NCI-H2029 (cell line): Measurements from ENCODE around the gene ACOT11.
A peak's percentile ranks its signal among the peaks of the same experiment; 100 is the strongest.
"Not testable (repeated sequence)": the region's sequence is repeated elsewhere in the genome, so short reads cannot be mapped to it uniquely, and the experiment has no call there.

Source experiments
- DNase-seq: peaks from one replicate; lab custom pipeline; 2025; lab: John Stamatoyannopoulos, UW

ACOT11 gene

DNA sequence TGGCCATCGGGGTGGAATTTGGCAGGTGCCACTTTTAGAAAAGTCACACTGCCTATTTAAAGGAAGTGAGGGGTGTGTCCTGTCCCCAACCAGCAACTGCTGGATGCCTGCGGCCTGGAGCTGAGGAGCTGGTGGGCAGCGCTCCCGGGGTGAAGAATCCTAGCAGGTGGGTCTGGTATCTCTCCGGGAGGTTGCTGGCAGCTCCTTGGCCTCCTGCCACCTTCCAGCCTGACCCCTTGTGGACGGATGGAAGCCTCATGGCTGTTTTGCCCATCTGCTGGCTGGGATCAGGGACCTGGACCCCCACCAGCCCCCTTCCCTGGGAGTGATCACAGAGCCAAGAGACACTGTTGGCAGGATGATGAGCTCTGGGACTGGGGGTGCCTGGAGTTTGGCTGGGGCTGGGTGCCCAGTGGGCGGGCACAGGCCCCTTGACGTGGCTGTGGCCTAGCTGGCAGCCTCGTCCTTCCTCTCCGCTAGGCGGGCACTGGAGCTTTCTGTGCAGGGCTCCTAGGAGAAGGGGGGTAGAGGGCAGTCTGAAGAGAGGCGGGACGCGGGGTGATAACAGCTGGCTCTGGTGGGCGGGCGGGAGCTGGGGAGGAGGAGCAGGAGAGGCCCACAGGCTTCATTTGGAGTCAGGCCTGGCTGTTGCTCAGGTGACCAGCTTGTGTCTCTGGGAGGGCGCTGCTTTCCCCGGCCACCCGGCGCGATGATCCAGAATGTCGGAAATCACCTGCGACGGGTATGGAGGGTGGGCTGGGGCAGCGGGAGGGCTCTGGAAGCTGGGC, at the start of gene ACOT11:
Gene ACOT11, plus strand, starts transcription at position 628 of the 788 bp plus-strand sequence. Its CDS starts 82 bp downstream, at position 710.
- peak; percentile 85 for DNase-seq

DNA sequence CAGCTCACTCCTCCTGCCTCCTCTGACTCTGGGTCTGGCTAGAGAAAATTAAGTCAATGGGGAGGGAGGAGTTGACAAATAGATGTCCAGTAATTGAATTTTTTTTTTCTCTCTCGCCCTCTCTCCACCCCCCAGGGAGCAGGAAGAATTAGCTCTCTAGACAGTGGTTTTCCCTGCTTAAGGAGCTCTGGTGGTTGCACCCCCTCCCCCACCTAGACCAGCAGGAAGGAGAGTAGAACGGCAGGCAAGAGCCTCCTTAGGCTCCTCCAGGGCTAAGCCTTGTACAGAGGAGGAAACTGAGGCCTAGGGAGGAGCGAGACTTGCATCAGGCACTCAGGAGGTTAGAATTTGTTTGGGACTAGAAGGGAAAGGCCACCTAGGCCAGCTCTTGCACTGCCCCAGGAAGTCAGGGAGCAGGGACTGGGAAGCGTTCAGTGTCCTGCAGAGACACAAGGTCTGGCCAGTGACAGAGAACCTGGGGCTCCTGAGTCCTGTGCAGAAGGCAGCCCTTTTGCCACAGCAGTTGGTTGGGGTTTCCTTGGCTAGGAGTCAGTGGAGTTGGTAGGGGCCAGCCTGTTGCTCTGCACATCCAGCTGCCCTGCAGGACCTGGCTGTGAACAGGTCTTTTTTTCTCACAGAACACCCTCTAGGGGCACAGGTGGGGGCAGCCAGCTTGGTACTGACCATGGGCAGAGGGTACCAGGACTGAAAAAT, 49.5 kb upstream of the ACOT11 start:
- DNase-seq, result no peak

DNA sequence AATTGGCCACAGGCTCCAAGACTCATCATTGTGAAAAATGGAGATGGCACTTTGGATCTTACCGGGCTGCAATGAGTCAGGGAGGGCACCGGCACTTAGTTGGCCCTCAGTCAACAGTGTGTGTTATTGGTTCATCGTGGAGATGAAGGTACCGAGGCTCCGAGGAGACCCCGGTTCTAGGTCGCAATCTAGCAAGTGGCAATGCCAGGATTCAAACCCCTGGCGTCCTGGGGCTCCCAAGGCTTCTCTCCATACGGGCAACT, 49.0 kb upstream of the ACOT11 start:
- no peak for DNase-seq

DNA sequence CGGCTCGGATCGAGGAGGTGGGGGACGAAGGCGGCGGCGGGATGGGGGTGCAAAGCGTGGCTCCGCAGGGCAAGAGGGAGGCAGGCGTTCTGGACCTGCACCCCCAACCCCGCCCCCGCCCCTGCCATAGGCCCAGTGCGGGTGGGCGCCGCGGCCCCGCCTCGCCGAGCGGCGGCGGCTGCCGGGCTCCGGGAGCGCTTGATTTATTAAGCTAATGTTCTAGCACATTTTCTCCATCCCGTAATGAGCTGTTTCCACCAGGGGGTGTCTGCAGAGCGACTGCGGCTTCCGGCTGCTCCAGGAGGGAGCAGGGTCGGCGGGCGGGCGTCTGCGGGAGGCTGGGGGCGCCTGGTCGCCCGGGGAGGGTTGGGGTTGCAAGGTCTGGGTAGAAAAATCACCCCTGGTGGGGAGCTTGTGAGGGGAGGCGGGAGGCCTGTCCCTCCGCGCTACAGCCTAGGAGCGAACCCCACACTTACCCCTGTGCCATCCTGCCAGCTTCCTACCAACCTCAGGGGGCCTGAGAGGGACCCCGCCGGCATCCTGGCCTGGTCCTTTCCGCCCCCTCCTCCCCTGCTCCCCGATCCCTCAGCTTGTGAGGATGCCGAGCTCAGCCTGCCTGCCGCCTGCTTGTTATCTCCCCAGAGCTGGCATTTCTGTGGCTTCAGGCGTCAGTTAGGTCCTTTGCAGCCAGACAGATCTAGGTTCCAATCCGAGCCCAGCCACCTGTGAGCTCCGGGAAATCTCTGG, 48.5 kb upstream of the ACOT11 start:
- DNase-seq, result no peak

DNA sequence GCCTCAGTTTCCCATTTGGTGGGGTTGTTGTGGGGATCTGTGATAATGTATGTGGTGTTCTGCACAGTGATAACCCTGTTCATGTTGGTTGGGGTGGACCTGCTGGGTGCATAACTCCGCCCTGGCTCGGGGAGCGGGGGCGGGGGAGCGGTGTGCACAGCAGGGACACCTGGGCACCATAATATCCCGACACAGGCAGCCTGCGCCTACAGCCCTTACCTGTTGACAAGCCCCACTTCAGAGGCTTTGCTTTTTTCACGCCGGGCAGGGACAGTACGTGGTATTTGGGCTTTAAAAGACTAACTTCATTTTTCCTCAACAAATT, 48.0 kb upstream of the ACOT11 start:
- DNase-seq, result no peak

DNA sequence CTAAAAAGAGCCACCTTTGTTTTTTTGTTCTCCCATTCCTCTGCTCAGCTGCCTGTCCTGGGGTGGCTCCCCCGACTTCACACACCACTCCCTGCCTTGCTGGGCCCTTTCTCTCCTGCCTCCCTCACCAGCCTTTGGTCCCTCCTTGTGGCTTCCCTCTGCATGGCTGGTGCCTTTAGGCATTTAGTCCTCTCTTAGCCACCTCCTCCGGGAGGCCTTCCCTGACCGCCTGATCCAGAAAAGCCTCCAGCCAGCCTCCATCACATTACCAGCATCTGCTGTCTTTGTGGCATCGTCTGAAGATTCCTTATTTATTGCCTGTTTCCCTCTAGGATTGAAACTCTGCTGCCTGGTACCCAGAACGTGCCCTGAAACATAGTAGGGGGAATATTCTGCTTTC, 46.2 kb upstream of the ACOT11 start:
- no peak for DNase-seq

DNA sequence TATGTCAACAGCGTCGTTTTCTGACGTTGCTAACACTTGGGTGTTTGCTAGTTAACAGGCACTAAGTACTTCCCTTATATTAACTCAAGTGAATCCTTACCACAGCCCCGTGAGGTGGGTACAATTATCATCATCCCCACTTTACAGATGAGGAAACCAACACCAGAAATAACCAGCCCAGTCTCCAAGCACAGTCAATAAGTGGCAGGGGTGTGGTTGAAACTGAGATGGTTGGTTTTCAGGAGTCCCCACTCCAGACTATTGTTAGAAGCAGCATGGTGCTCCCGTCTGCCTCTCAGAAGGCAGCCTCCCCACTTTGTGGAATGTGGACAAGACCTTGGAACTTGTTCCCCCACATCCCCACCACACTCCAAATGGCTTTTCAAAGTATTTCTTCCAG, 45.7 kb upstream of the ACOT11 start:
- DNase-seq, result no peak

DNA sequence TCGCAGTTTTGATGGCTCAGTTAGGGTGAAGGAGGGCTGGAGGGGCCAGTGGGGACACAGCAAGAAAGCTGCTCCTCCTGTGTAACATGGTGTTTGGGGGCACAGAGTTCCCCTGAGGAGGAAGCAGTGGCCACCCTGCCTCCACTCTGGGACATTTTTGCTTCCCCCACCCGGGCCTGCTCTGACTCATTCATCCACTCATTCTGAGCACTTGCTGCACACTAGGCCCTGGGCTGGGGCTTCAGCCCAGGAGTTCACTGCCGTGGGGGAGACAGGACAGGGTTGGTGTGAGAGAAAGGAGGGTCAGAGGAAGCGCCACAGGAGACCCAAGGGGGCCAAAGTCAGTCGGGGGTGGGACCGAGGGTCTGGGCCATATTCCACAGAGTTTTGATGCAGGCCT, 41.4 kb upstream of the ACOT11 start:
- no peak for DNase-seq

DNA sequence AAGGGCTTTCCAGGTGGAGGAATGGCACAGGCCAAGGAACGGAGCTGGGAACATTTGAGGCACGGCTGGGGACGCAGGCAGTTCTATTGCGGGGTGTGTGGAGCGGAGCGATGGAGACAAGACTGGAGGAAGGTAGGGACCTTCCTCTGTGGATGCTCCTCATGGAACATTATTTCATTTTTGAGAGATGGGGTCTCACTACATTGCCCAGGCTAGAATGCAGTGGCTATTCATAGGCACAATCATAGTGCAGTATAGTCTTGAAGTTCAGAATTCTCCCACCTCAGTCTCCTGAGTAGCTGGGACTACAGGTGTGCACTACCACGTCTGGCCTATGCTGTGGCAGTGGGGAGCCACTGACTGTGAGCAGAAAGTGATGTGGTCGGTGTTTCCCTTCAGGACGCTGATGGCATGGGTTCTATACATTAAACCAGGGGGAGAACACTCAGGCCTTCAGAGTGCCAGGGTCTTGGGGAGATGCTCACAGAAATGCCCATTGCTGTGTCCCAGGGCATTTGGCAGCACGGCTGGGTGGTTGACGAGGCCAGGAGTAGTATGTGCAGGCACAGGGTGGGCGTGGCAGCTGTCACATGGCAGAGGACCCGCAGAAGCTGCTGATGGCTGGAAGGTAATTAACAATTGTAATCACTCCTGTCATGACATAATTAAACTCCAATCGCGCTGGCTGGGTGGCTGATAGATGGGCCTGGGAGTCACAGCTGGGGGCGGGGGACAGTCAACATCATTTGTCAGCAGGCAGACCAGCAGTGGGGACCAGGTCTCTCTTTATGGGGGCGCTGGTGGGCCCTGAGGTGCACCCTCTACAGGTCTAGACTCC, 40.8 kb upstream of the ACOT11 start:
- no peak for DNase-seq

DNA sequence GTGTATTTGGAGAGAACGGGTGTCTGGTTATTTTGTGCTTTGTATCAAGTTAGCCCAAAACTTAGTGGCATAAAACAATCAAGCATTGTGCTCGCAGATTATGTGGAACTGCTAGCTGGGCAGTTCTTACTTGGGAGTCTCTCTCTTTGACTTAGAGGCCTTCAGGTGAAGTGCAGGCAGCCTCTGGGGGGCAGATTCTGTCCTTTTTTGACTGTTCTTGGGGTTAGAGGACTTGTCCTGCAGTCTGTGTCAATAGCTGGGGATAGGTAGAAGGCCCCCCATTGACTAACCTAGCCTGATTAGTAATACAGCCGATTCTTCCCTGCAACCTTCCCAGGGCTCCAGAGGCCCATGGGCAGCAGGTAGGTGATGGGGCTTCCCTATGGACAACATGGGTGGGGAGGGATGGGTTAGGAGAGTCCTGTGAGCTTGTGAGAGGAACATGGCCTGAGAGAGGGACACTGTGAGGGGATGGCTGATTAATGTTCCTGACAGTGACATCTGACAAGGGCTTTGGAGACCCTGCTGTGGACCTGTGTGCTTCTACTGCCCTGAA, 37.2 kb upstream of the ACOT11 start:
- DNase-seq, result no peak

DNA sequence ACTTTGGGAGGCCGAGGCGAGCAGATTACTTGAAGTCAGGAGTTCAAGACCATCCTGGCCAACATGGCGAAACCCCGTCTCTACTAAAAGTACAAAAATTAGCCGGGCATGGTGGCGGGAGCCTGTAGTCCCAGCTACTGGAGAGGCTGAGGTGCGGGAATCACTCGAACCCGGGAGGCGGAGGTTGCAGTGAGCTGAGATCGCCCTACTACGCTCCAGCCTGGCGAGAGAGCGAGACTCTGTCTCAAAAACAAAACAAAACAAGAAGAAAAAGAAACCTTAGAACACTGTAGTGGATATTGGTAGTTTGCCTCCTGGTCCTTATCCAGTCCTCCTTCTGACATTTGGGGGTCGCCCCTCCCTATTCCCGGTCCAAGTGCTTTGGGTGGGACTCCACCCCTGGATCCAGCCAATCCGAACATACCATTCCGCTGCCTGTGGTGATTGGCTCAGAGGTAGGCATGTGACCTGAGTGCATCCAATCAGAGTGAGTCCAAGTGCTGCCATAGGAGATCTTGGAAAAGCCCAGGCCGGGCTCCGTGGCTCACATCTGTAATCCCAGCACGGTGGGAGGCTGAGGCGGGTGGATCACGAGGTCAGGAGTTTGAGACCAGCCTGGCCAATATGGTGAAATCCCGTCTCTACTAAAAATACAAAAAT, 34.0 kb upstream of the ACOT11 start:
- DNase-seq, result not testable (repeated sequence)

DNA sequence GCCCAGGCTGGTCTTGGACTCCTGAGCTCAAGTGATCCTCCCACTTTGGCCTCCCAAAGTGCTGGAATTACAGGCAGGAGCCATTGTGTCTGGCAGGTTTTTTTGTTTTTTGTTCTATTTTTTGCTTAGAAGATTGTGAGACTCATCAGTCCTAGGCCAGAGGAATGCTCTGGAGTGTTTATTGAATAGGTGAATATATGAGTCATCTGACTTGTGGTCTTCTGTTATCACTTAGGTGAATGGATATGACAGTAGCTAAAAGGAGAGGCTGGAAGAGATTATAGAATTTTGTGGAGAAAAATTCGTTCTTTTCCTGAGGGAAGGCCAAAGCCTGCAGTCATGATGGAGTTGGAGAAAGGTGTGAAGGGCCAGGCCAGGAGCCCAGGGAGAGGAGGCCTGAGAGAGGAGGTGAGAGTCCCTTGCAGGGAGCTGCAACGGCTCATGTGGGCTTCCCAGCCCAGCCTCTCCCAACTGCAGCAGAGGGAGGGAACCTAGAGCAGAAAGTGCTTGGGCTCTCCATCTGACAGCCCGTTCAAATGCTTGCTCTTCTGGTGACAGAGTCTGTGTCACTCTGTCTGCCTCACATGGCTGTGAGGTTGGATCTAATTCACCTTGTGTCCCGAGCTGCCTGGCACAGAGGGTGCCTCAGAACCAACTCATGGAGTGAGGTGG, 31.6 kb upstream of the ACOT11 start:
- DNase-seq, result no peak

DNA sequence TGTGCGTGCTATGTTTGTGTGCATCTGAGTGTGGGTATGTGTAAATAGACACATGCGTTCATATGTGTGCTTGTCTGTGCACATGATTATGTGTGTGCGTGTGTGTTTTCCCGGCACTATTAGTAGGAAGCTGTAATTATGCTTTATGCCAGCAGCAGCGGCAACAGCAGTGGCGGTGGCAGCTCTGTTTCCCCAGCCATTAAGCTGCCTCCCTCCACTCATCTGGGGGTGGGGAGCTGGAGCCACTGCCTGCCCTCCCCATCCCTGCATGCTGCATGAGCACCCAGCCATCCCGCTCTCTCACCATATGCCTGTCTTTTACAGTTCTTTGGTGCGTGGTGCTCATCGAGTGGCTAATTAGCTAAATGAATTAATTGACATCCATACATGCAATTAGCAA, 30.5 kb upstream of the ACOT11 start:
- no peak for DNase-seq

DNA sequence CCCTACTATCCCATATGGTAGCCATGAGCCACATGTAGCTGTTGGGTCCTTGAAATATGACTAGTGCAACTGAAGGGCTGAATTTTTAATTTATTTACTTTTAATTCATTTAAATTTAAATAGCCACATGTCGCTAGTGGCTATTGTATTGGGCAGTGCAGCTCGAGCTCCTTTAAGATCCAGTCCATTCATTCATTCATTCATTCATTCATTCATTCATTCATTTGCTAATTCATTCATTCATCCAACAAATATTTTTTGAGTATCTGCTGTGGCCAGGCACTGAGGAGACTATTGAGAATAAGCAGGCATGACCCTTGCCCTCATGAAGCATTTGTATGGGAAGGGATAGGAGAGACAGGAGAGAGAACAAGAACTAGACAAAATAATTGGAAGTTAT, 29.5 kb upstream of the ACOT11 start:
- no peak for DNase-seq

DNA sequence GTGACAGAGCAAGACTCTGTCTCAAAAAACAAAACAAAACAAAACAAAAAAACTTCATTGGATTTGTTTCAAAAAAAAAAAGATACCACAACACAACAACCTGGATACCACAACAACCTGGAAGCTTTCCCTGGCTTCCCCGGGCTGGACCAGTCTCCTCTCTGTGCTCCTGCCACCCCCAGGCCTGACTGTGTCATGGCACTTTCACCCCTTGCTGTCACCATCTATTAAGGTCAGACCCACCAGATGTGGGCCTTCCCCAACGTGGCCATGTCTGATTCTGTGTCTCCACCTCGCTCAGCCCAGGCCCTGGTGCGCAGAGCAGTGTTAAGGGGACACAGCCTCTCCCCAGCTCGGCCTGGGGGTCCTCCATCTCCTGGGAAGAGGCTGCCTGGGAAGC, 28.3 kb upstream of the ACOT11 start:
- no peak for DNase-seq

DNA sequence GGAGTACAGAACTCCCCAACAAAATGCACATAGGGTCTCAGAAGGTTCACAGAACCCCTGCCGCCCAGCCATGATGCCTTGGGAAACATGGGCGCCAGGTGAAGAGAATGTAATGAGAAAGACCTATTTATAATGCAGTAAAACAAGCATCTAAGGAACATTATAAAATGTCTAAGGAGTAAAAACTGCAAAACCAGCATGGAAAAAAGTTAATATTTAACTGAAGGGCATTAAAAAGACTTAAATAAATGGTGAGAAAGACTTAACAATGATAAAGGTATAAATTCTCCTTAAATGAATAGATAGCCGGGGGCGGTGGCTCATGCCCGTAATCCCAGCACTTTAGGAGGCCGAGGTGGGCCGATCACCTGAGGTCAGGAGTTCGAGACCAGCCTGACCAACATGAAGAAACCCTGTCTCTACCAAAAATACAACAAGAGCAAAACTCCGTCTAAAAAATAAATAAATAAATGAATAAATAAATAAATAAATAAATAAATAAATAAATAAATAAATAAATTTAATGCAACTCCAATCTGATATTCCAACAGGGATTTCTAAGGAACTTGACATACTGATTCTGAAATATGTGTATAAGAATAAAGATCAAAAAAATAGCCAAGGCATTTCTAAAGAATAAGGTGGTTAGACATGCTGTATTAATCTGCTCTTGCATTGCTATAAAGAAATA, 27.3 kb upstream of the ACOT11 start:
- no peak for DNase-seq

DNA sequence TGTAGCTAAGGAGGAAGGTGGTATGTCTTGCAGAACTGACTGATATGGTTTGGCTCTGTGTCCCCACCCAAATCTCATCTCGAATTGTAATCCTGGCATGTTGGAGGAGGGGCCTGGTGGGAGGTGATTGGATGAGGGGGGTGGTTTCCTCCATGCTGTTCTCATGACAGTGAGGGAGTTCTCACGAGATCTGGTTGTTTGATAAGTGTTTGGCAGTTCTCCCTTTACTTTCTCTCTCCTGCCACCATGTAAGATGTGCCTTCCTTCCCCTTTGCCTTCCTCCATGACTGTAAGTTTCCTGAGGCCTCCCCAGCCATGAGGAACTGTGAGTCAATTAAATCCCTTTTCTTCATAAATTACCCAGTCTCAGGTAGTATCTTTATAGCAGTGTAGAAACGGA, 21.5 kb upstream of the ACOT11 start:
- DNase-seq, result not testable (repeated sequence)

DNA sequence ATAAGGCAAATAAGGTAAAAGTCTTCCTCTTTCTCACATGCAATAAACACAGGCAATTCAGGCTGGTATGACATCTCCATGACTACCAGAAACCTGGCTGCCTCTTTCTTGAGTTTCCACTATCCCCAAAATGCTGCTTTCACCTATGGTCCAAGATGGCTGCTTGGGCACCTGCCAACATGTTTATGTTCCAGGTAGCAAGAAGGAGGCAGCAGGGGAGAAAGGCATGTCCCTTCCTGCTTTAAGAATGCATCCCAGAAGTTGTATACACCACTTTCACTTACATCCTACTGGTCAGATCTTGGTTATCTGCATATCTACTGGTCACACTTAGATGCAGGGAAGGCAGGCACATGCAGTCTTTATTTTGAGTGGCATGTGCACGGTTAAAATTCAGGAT, 19.4 kb upstream of the ACOT11 start:
- no peak for DNase-seq

DNA sequence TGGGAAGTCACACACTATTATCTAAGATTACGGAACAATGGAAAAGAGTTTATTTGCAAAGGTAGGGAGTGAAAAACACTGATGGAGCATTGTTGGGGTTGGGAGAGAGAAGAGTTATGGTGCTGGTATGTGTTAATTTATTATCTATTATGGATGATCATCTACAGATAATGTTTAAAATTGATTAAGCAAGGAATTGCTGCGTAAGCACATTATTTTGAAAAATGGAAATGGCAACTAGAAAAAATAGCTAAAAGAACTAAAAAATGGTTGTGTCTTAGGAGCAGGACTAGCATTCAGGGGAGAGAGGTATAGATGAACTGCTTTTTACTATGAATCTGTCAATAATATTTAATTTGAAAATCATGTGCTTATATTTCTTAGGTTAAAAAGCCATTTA, 16.0 kb upstream of the ACOT11 start:
- DNase-seq, result no peak

DNA sequence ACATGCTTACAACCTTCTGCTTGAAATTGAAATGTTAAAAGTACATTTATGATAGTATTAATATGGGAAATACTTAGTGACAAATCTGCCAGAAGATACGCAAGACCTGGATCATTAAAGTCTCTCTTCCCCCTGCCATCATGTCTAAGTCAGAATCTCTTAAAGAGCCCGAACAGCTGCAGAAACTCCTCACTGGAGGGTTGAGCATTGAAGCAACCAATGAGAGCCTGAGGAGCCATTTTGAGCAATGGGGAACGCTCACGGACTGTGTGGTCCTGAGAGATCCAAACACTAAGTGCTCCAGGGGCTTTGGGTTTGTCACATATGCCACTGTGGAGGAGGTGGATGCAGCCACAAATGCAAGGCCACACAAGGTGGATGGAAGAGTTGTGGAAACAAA, 11.4 kb upstream of the ACOT11 start:
- DNase-seq, result not testable (repeated sequence)
